Loucy (cell line): ENCODE results near the gene ATAD3A.

Experiments
- H2AFZ ChIP-seq: fragments of 200-600 bp; sonication (generic); 2 replicates; pipeline ENCODE4 v1.6.0; 2016; ENCODE audit warnings: antibody characterized with exemption, mild to moderate bottlenecking, low read length, moderate library complexity
- H3F3A ChIP-seq: fragments of 200-600 bp; 2 replicates; pipeline ENCODE4 v1.6.0; 2016; ENCODE audit warnings: antibody characterized with exemption, low read depth, mild to moderate bottlenecking
- H3K27me3 ChIP-seq: fragments of 200-600 bp; sonication (generic); 2 replicates; pipeline ENCODE4 v1.6.1; 2014; ENCODE audit warnings: low read length, mild to moderate bottlenecking; ENCODE audit not compliant: insufficient read depth, poor library complexity, severe bottlenecking
- H3K36me3 ChIP-seq: fragments of 200-600 bp; sonication (generic); 2 replicates; pipeline ENCODE4 v1.6.1; 2016; ENCODE audit warnings: low read length; ENCODE audit not compliant: insufficient read depth
- H3K4me1 ChIP-seq: fragments of 200-600 bp; sonication (generic); 2 replicates; pipeline ENCODE4 v1.5.1; 2014; ENCODE audit warnings: low read length, mild to moderate bottlenecking; ENCODE audit not compliant: insufficient read depth, poor library complexity, severe bottlenecking
- H3K4me2 ChIP-seq: fragments of 200-600 bp; sonication (generic); 2 replicates; pipeline ENCODE4 v1.6.0; 2014; ENCODE audit warnings: antibody characterized with exemption, low read length, low read depth, mild to moderate bottlenecking; ENCODE audit not compliant: poor library complexity, severe bottlenecking
- H3K4me3 ChIP-seq: fragments of 200-600 bp; sonication (generic); 2 replicates; pipeline ENCODE4 v1.5.1; 2014; ENCODE audit warnings: low read length, mild to moderate bottlenecking, mixed read lengths; ENCODE audit not compliant: poor library complexity, severe bottlenecking
- H3K79me2 ChIP-seq: fragments of 200-600 bp; sonication (generic); 2 replicates; pipeline ENCODE4 v1.6.1; 2014; ENCODE audit warnings: low read length; ENCODE audit not compliant: insufficient read depth
- H3K9ac ChIP-seq: fragments of 200-600 bp; sonication (generic); 2 replicates; pipeline ENCODE4 v1.6.0; 2014; ENCODE audit warnings: mild to moderate bottlenecking, low read depth, low read length, moderate library complexity; ENCODE audit not compliant: poor library complexity, severe bottlenecking
- H3K9me2 ChIP-seq: fragments of 200-600 bp; sonication (generic); replicated peaks from 2 replicates; pipeline ENCODE4 v1.6.1; 2016; ENCODE audit warnings: low read depth, low read length, mixed read lengths
- H3K9me3 ChIP-seq: fragments of 200-600 bp; sonication (generic); 2 replicates; pipeline ENCODE4 v1.6.1; 2014; ENCODE audit warnings: mild to moderate bottlenecking, antibody characterized with exemption, low read length, low read depth; ENCODE audit not compliant: insufficient read depth
- H4K20me1 ChIP-seq: fragments of 200-600 bp; sonication (generic); 2 replicates; pipeline ENCODE4 v1.6.0; 2014; ENCODE audit warnings: antibody characterized with exemption, low read length, mild to moderate bottlenecking; ENCODE audit not compliant: insufficient read depth, poor library complexity, severe bottlenecking
- CTCF ChIP-seq: fragments of 200-600 bp; sonication (generic); conservative IDR thresholded peaks from 2 replicates; pipeline ENCODE4 v1.5.1; 2014; ENCODE audit warnings: mild to moderate bottlenecking, antibody characterized with exemption, low read length
- EZH2phosphoT487 ChIP-seq: fragments of 200-600 bp; IDR thresholded peaks from 2 replicates; pipeline ENCODE4 v1.6.1; 2018; ENCODE audit warnings: antibody characterized with exemption, mild to moderate bottlenecking, moderate library complexity, borderline replicate concordance

Gene ATAD3A

GRCh38 chr1:1551524-1552262 lies 39.7 kb downstream of the ATAD3A start:
- Histone ChIP-seq H3K79me2 (no peaks in the 10 kb centered on the region), H3K4me1 (no peaks in the 10 kb centered on the region), H3K27me3 (no peaks in the 10 kb centered on the region), H3F3A (no peaks in the 10 kb centered on the region), H4K20me1 (no peaks in the 10 kb centered on the region), H3K9me2 (no peaks in the 10 kb centered on the region), H2AFZ (no peak overlapping the region), H3K9ac (no peak overlapping the region), H3K4me2 (no peak overlapping the region), H3K4me3 (no peak overlapping the region), H3K9me3 (no peaks in the 10 kb centered on the region), H3K36me3 (no peaks in the 10 kb centered on the region)
- TF ChIP-seq CTCF (no peak), EZH2phosphoT487 (no peak)

- Histone ChIP-seq H3K36me3 (no peaks in the 10 kb centered on the region), H3K9ac (no peak overlapping the region), H3K79me2 (no peaks in the 10 kb centered on the region)
These were observed 40.3 kb downstream of the ATAD3A start for GRCh38 chr1:1552263-1552639.

GRCh38 chr1:1553821-1554494 lies 42.0 kb downstream of the ATAD3A start:
- H3K4me3 ChIP-seq: no peak overlapping the region
- H3F3A ChIP-seq: no peaks in the 10 kb centered on the region
- H3K36me3 ChIP-seq: no peaks in the 10 kb centered on the region
- no peak overlapping the region for H2AFZ ChIP-seq
- no peak overlapping the region for H3K4me2 ChIP-seq
- no peaks in the 10 kb centered on the region for H3K79me2 ChIP-seq
- no peaks in the 10 kb centered on the region for H3K4me1 ChIP-seq
- no peaks in the 10 kb centered on the region for H3K9me2 ChIP-seq
- no peaks in the 10 kb centered on the region for H3K9me3 ChIP-seq
- no peak overlapping the region for H3K9ac ChIP-seq
- no peak for TF ChIP-seq EZH2phosphoT487
- TF ChIP-seq CTCF: no peak
- H3K27me3 ChIP-seq: no peaks in the 10 kb centered on the region
- no peaks in the 10 kb centered on the region for H4K20me1 ChIP-seq

More at GRCh38 chr1:1552263-1552639, 40.3 kb downstream of the ATAD3A start:
- Histone ChIP-seq H2AFZ (no peak overlapping the region), H4K20me1 (no peaks in the 10 kb centered on the region), H3F3A (no peaks in the 10 kb centered on the region), H3K9me3 (no peaks in the 10 kb centered on the region), H3K27me3 (no peaks in the 10 kb centered on the region), H3K9me2 (no peaks in the 10 kb centered on the region), H3K4me3 (no peak overlapping the region), H3K4me2 (no peak overlapping the region), H3K4me1 (no peaks in the 10 kb centered on the region)
- TF ChIP-seq EZH2phosphoT487 (no peak), CTCF (no peak)
